Gastroesophageal sphincter (tissue), 3 donors: ENCODE data around the gene AKR7A2.

Source experiments
- CTCF ChIP-seq, 4 experiments: fragments of 200-600 bp in 2 of 4; fragments of 450-650 bp in 2 of 4; sonication (generic) in 1 of 4; IDR thresholded peaks; one replicate each; pipeline ENCODE4 v1.5.1; 2017 to 2019; ENCODE audit warnings: antibody characterized with exemption in 4 of 4, mild to moderate bottlenecking in 2 of 4, moderate library complexity in 2 of 4
- EP300 ChIP-seq: sonication (generic); formaldehyde crosslinking; IDR thresholded peaks from one replicate; pipeline ENCODE4 v1.6.1; 2017; ENCODE audit warnings: antibody characterized with exemption, mild to moderate bottlenecking
- POLR2A ChIP-seq, 2 donors: fragments of 450-650 bp; IDR thresholded peaks; one replicate each; pipeline ENCODE4 v1.6.1; 2017; ENCODE audit warnings: antibody characterized with exemption in 2 of 2, mild to moderate bottlenecking in 2 of 2, moderate library complexity in 1 of 2
- POLR2AphosphoS5 ChIP-seq: sonication (generic); formaldehyde crosslinking; IDR thresholded peaks from one replicate; pipeline ENCODE4 v1.6.1; 2017; ENCODE audit warnings: antibody characterized with exemption

GRCh38 chr1:19310720-19311502 is 1.0 kb downstream of the AKR7A2 start:
- TF ChIP-seq CTCF (IDR thresholded peaks at IDR 0.05) (no peak), POLR2A (IDR thresholded peaks at IDR 0.05) (no peak), POLR2AphosphoS5 (no peak), EP300 (no peak)
